ENCODE data around the gene GRID2. TPM values are rescaled to one million over a fixed set of nuclear protein-coding genes. Genes with fewer than 3 reads are reported as not detected.

GRID2 gene
- total and polyA plus RNA-seq, 4 donors = under 0.01 to 0.02 TPM; not detected in 2

- H3K9ac ChIP-seq (ENCODE audit: low read depth in 1 of 2, low read length in 2 of 2) = no peak overlapping the region
- H3K4me3 ChIP-seq (ENCODE audit: low read depth in 1 of 3, low read length in 3 of 3) = no peak overlapping the region
- no peak for TF ChIP-seq ATF3 (IDR thresholded peaks at IDR 0.05)
- no peak for TF ChIP-seq HNF4G (IDR thresholded peaks at IDR 0.05)
- TF ChIP-seq CTCF (IDR thresholded peaks at IDR 0.05; ENCODE audit: low read depth, low read length, missing input control) = no peak
- no peak for TF ChIP-seq HNF4A (conservative IDR thresholded peaks at IDR 0.05)
- TF ChIP-seq YY1 (IDR thresholded peaks at IDR 0.05) = no peak
- TF ChIP-seq ZBTB33 (IDR thresholded peaks at IDR 0.05) = no peak
- no peak for TF ChIP-seq JUND (IDR thresholded peaks at IDR 0.05)
- no peak for TF ChIP-seq EGR1 (IDR thresholded peaks at IDR 0.05; ENCODE audit: low read depth in 2 of 2)
- no peak for TF ChIP-seq MAX (IDR thresholded peaks at IDR 0.05)
- no peak for TF ChIP-seq FOXA2 (IDR thresholded peaks at IDR 0.05)
- TF ChIP-seq TAF1 (conservative IDR thresholded peaks at IDR 0.05) = no peak
- TF ChIP-seq SP1 (IDR thresholded peaks at IDR 0.05) = no peak
- no peak for TF ChIP-seq REST (IDR thresholded peaks at IDR 0.05)
- TF ChIP-seq RAD21 (IDR thresholded peaks at IDR 0.05) = no peak
- TF ChIP-seq FOXA1 (IDR thresholded peaks at IDR 0.05) = no peak
- TF ChIP-seq NR2F2 (IDR thresholded peaks at IDR 0.05) = no peak
- H3K9me3 ChIP-seq (ENCODE audit: control insufficient read depth in 4 of 4, low read length in 3 of 4) = no peaks in the 10 kb centered on the region
- H3K36me3 ChIP-seq (ENCODE audit: control insufficient read depth in 4 of 4, insufficient read depth in 3 of 4, low read depth in 1 of 4, low read length in 3 of 4) = no peaks in the 10 kb centered on the region
- H3K27ac ChIP-seq (ENCODE audit: low read depth in 1 of 2, low read length in 2 of 2) = no peak overlapping the region
- H3K4me1 ChIP-seq (ENCODE audit: control insufficient read depth in 4 of 4, insufficient read depth in 4 of 4, low read length in 3 of 4) = no peaks in the 10 kb centered on the region
- WGBS = 64% methylated on average over 2 of the region's 2 CpGs
- H3K27me3 ChIP-seq (ENCODE audit: control insufficient read depth in 4 of 4, insufficient read depth in 4 of 4, low read length in 3 of 4) = no peaks in the 10 kb centered on the region
- DNase-seq (ENCODE audit: low spot score) = no peak
These were observed 302.5 kb downstream of the GRID2 start for GRCh38 chr4:92606227-92606626.

- no peaks in the 10 kb centered on the region for H3K9me3 ChIP-seq (ENCODE audit: control insufficient read depth in 4 of 4, low read length in 3 of 4)
- H3K27me3 ChIP-seq (ENCODE audit: control insufficient read depth in 4 of 4, insufficient read depth in 4 of 4, low read length in 3 of 4) = no peaks in the 10 kb centered on the region
- no peaks in the 10 kb centered on the region for H3K36me3 ChIP-seq (ENCODE audit: control insufficient read depth in 4 of 4, insufficient read depth in 3 of 4, low read depth in 1 of 4, low read length in 3 of 4)
- WGBS = 60% methylated on average over 1 of the region's 1 CpG
- no peak overlapping the region for H3K4me3 ChIP-seq (ENCODE audit: low read depth in 1 of 3, low read length in 3 of 3)
- no peak for DNase-seq (ENCODE audit: low spot score)
- no peak overlapping the region for H3K9ac ChIP-seq (ENCODE audit: low read depth in 1 of 2, low read length in 2 of 2)
- no peak overlapping the region for H3K27ac ChIP-seq (ENCODE audit: low read depth in 1 of 2, low read length in 2 of 2)
- no peak for TF ChIP-seq FOXA2 (IDR thresholded peaks at IDR 0.05)
- no peak for TF ChIP-seq YY1 (IDR thresholded peaks at IDR 0.05)
- TF ChIP-seq TAF1 (conservative IDR thresholded peaks at IDR 0.05) = no peak
- TF ChIP-seq RAD21 (IDR thresholded peaks at IDR 0.05) = no peak
- TF ChIP-seq GABPA (IDR thresholded peaks at IDR 0.05 in 1 of 2, conservative IDR thresholded peaks at IDR 0.05 in 1 of 2) = no peak
- TF ChIP-seq REST (IDR thresholded peaks at IDR 0.05) = no peak
- no peak for TF ChIP-seq NR2F2 (IDR thresholded peaks at IDR 0.05)
- TF ChIP-seq SP1 (IDR thresholded peaks at IDR 0.05) = no peak
- no peak for TF ChIP-seq HNF4G (IDR thresholded peaks at IDR 0.05)
- no peak for TF ChIP-seq RXRA (IDR thresholded peaks at IDR 0.05)
- TF ChIP-seq EGR1 (IDR thresholded peaks at IDR 0.05; ENCODE audit: low read depth in 2 of 2) = no peak
- H3K4me1 ChIP-seq (ENCODE audit: control insufficient read depth in 4 of 4, insufficient read depth in 4 of 4, low read length in 3 of 4) = no peaks in the 10 kb centered on the region
These were observed 311.3 kb downstream of the GRID2 start for GRCh38 chr4:92615049-92615448.

Data from liver (tissue), 9 donors.